H1 (cell line): Measurements from ENCODE around the gene RREB1. TPM values are rescaled to one million over a fixed set of nuclear protein-coding genes. Genes with fewer than 3 reads are reported as not detected.

Source experiments
- polyA plus RNA-seq, 7 experiments: library from polyadenylated mRNA; depleted of rRNA in 3 of 7; stranded (reverse) in 5 of 7; unstranded in 2 of 7; fragments of >200 nt in 5 of 7; fragments of 200-250 nt in 2 of 7; gene quantifications; 1 replicate in 5 of 7; 2 replicates in 1 of 7; 4 replicates in 1 of 7; pipeline versions ENCODE4 v1.2.1 to v1.2.3, GENCODE V29; 2011 to 2013; ENCODE audit warnings: missing spikeins in 2 of 7, mixed read lengths in 2 of 7
- total RNA-seq: library from RNA; stranded (reverse); fragmentation: NEBNext Ultra II Directional; extraction: Animal tissue kit (Norgen Biotek cat#: 25700); gene quantifications from 2 replicates; pipeline ENCODE4 v1.2.1, GENCODE V29; 2021
- TF ChIP-seq, protein P1 (sequence below): fragments of 300-600 bp; sonication (generic); IDR thresholded peaks from 2 replicates; pipeline ENCODE4 v1.7.1; 2012; ENCODE audit warnings: low read length, moderate library complexity, mild to moderate bottlenecking, inconsistent platforms; ENCODE audit not compliant: insufficient replicate concordance

The RREB1 gene
- total and polyA plus RNA-seq, 2 of the 8 experiments (the other 6 are each of a cell fraction or from before 2014, with no cell fraction given): 3.9 to 34.7 TPM

DNA sequence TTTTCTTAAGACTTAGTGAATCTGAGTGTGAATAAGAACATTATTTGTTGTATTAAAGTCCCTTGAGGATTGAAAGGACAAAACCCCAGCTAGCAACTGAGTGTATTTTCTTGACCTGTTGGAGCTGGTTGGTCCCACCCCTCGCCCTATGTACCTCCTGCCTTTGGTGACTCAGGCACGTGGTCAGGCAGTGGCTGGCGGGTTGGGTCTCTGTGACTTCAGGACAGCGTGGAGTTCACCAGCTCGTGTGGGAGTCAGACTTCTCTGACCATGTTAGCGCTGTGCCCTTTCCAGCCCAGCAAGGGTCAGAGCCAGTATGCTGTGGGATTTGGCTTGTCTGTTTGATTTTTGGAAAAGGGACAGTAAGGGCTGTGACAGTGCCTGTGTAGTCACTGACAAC is 111.5 kb downstream of the RREB1 start (continued):
- TF ChIP-seq, protein P1, sequence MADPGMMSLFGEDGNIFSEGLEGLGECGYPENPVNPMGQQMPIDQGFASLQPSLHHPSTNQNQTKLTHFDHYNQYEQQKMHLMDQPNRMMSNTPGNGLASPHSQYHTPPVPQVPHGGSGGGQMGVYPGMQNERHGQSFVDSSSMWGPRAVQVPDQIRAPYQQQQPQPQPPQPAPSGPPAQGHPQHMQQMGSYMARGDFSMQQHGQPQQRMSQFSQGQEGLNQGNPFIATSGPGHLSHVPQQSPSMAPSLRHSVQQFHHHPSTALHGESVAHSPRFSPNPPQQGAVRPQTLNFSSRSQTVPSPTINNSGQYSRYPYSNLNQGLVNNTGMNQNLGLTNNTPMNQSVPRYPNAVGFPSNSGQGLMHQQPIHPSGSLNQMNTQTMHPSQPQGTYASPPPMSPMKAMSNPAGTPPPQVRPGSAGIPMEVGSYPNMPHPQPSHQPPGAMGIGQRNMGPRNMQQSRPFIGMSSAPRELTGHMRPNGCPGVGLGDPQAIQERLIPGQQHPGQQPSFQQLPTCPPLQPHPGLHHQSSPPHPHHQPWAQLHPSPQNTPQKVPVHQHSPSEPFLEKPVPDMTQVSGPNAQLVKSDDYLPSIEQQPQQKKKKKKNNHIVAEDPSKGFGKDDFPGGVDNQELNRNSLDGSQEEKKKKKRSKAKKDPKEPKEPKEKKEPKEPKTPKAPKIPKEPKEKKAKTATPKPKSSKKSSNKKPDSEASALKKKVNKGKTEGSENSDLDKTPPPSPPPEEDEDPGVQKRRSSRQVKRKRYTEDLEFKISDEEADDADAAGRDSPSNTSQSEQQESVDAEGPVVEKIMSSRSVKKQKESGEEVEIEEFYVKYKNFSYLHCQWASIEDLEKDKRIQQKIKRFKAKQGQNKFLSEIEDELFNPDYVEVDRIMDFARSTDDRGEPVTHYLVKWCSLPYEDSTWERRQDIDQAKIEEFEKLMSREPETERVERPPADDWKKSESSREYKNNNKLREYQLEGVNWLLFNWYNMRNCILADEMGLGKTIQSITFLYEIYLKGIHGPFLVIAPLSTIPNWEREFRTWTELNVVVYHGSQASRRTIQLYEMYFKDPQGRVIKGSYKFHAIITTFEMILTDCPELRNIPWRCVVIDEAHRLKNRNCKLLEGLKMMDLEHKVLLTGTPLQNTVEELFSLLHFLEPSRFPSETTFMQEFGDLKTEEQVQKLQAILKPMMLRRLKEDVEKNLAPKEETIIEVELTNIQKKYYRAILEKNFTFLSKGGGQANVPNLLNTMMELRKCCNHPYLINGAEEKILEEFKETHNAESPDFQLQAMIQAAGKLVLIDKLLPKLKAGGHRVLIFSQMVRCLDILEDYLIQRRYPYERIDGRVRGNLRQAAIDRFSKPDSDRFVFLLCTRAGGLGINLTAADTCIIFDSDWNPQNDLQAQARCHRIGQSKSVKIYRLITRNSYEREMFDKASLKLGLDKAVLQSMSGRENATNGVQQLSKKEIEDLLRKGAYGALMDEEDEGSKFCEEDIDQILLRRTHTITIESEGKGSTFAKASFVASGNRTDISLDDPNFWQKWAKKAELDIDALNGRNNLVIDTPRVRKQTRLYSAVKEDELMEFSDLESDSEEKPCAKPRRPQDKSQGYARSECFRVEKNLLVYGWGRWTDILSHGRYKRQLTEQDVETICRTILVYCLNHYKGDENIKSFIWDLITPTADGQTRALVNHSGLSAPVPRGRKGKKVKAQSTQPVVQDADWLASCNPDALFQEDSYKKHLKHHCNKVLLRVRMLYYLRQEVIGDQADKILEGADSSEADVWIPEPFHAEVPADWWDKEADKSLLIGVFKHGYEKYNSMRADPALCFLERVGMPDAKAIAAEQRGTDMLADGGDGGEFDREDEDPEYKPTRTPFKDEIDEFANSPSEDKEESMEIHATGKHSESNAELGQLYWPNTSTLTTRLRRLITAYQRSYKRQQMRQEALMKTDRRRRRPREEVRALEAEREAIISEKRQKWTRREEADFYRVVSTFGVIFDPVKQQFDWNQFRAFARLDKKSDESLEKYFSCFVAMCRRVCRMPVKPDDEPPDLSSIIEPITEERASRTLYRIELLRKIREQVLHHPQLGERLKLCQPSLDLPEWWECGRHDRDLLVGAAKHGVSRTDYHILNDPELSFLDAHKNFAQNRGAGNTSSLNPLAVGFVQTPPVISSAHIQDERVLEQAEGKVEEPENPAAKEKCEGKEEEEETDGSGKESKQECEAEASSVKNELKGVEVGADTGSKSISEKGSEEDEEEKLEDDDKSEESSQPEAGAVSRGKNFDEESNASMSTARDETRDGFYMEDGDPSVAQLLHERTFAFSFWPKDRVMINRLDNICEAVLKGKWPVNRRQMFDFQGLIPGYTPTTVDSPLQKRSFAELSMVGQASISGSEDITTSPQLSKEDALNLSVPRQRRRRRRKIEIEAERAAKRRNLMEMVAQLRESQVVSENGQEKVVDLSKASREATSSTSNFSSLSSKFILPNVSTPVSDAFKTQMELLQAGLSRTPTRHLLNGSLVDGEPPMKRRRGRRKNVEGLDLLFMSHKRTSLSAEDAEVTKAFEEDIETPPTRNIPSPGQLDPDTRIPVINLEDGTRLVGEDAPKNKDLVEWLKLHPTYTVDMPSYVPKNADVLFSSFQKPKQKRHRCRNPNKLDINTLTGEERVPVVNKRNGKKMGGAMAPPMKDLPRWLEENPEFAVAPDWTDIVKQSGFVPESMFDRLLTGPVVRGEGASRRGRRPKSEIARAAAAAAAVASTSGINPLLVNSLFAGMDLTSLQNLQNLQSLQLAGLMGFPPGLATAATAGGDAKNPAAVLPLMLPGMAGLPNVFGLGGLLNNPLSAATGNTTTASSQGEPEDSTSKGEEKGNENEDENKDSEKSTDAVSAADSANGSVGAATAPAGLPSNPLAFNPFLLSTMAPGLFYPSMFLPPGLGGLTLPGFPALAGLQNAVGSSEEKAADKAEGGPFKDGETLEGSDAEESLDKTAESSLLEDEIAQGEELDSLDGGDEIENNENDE: no peak
